ENCODE results near the gene SLC51B.
"Not testable (repeated sequence)": the region's sequence is repeated elsewhere in the genome, so short reads cannot be mapped to it uniquely, and the experiment has no call there.

The SLC51B gene

DNA sequence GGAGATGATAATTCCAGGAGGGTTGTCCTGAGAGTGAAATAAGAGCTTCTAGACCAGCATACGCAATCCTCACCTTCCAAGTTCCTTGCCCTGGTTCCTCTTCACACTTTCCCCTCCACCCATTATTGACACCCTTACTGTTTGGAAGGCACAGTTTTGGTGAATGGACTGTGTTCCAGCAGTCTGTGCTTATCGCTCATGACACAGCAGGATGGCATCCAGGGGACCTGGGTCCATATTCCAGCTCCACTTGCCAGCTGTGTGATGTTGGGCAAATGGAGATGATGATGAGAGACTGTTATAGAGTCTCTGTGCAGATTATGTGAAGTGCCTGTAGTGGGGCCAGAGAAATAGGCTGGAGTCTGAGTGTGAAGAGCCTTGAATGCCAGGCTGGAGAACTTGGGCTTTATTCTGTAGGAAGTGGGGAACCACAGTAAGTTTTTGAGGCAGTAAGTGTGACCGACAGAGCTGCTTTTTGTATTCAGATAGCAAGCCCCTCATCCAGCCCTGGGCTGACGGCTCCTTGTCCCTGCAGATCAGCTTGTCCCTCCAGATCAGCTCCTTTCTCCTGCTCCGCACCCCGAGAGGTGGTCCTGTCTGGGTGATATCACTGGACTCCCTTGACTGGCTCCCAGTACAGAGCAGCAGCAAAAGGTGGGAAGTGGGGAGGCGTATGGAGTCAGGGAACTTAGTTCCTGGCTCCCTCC lies 39.5 kb downstream of the SLC51B start:
- no peak for DNase-seq (ENCODE audit: low read depth in 2 of 2)

DNA sequence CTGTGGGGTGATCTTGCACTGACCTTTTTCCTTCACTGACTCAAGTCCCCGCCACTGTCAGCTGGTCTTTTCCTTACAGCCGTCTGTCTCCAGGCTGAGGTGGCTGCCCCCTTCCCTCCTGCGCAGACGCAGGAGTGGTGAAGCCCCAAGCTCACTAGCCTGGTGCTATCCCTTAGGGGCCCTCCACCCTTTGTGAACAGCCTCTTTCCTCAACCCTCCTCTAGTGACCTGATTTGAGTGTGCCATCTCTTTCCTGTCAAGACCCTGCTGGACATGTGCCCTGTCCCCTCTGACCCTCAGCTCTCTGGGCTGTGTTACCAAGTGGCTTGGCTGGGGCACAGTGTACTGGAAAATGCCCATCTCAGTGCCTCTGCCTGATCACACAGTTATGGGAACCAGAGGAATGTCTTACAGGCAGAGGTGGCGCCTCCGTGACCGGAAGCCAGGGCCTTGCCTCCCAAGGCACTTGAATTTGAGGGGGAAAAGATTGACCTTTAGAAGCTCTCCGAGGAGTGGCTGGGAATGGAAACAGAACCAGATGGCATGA lies 40.1 kb downstream of the SLC51B start:
- DNase-seq (ENCODE audit: low read depth in 2 of 2) = no peak

DNA sequence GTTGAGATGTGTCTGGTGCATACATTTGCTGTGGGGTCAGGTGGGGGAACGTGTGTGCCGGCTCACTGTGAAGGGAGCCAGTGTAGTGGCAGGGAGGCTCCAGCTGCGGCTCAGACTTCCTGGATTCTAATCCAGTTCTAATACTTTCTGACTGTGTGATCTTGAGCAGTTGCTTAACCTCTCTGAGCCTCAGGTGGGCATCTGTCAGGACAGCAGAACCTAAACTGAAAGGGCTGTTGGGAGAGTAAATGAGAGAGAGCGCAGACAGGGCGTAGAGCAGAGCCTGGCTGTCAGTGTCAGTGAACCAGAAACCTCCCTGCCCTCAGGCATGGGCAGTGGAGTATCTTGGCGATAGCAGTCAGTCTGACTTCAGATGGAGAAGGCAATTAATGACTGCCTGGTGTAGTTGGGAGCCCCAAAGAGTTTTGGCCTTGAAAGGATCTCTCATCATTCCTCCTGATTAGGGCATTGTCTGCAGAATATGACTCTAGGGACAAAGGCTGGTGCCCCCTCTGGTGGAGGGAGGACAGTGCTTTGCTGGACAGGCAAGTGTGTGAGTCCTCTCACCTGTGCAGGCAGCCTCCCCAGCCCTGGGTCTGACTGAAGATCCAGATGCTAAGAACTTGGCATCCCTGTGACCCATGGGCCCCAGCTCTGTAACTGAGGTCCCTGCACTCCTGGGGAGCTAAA lies 40.9 kb downstream of the SLC51B start:
- no peak for DNase-seq (ENCODE audit: low read depth in 2 of 2)

DNA sequence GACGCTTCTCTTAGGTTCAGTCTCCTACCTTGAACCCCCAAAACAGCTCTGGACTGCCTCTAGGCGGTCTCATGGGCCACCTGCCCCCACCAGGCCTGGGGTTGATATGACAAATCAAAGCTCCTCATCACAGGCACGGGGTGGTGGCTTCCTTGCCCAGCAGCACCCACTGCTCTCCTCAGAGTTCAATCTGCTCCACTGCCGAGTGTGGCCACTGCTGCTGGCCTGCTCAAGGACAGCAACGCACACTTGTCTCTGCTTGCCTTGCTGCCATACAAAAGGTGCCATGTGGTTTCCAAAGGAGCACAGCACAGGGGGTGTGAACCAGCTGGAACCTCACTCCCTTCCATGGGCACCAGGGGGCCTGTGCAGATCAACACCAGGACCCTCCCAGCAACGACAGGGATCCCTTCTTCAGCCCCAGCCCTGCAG lies 41.5 kb downstream of the SLC51B start:
- DNase-seq (ENCODE audit: low read depth in 2 of 2) = no peak

DNA sequence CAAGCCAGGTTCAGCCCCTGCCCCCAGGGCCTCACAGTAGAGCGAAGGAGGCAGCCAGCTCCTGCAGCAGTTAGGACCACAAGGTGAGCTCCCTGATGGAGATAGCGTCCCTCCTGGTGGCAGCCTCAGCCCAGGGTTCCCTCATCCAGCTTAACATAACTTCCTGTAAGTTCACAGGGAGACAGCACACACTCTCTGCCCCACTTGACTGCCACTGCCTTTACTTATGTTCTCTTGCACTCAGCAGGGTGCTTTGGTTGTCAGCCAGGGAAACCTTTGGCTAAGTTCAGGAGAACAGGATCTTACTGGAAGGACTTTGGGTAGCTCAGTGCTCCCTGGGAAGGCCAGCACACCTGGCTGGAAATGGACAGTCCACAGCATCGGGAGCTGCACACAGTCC lies 42.2 kb downstream of the SLC51B start:
- DNase-seq (ENCODE audit: low read depth in 2 of 2) = no peak

DNA sequence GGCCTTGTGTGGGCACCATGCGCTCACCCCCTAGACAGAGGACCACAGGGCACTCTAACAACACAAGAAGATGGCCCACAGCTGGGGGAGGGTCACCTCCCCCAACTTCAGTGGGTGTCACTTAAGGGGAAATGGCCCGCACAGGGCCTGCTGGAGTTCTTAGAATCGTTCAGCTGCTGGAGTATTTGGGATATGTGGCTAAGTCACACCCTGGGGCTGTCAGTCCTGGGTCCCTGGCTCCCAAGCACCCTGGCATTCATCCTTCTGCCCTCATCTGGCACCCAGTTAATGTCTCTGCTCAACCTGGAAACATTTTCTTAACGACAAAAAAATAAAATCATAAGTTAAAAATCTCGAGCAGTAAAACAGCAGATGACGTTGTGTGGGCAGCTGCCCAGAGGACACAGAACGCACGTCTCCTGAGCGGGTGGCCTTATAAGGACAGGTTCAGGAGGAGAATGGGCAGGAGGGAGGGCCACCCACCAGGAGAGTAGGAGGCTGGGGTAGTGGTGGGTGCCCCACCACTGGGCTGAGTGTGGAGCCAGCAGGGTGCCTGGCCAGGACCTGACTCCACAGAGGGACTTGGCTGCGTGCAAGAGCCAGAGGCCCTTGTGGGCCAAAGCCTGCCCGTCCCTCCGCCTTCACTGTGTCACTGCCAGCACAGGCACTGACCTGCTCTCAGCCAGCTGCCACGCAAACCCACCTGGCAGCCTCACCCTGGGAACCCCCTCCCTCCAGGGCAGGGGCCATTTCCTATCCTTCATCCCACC lies 42.9 kb downstream of the SLC51B start:
- no peak for DNase-seq (ENCODE audit: low read depth in 2 of 2)

DNA sequence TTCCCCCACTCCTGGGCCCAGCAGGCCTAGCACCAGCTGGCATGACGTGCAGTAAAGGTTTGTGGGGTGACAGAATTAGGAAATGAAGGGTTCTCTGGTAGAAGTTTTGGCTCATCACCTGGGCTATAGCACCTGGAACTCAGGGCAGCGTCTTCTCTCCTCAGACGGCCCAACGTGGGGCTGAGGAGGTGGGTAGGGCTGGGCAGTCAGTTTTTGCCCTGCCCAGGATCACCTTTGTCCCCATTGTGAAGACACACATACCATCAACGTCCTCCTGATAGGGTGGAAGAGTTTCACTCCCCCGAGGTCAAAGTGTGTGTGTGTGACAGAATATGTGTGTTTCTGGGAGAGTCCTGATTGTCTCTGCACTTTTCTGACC lies 43.4 kb downstream of the SLC51B start:
- DNase-seq (ENCODE audit: low read depth in 2 of 2) = no peak

DNA sequence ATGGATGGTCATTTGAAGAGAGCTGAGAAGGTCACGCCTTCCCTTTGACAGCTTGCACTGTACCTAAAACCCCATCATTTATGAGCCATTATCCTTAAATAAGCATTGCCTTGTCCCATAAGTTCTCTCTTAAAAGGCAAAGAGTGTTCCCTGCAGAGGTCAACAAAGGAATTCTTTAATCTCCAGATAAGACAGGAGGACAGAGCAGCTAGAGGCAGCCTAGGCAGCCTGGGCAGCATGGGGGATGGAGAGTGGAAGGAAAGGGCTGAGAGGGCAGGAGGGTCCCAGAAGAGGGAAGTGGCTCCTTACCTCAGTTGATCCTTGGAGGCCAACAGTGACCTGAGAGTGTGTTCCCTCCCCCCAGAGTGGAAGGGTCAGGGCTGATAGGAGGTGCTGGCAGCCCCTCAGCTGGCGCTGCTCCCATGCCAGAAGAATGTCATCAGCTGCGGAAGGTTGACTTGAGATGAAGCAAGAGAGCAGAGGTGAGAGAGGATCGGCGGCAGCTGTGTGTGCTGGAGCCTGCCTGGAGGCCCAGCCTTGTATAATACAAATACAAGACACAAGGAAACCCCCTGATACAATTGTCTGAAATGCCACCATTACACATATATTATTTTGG lies 44.1 kb downstream of the SLC51B start:
- DNase-seq (ENCODE audit: low read depth in 2 of 2) = no peak

DNA sequence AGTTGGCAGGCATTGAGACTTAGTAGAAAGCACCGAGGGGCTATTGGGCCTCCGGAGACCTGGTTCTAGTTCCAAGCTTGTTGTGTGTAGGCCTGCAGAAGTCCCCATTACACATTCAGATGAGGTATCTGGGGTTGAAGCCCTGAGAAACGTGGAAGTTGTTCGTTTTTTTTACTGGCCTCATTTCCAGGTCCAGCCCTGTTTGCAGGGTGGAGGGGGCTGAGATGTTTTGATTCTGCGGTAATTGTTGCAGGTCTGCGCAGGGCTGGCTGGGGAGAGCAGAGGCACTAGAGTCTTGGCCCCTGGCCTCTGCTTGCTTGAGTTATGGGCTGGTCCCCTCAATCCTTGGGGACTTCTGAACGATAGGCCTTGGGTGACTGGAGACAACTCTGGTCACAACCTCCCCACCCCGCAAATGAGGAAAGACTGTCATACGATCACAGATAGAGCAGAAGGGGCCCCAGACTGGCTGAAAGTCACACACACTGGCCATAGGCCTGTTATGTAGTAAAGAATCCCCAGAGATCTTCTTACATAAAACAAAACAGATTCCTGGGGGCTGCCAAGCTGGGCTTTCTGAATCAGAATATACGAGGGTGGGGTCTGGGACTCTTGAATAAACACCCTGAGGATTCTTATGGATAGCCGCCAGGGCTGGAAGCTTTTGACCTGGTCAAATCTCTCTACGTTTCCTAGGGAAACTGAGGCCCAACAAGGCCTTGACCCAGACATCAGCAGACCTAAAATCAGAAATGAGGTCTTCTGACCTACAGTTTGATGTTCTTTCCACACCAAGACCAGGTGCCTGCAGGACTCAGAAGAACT lies 47.0 kb downstream of the SLC51B start:
- DNase-seq (ENCODE audit: low read depth in 2 of 2) = no peak

DNA sequence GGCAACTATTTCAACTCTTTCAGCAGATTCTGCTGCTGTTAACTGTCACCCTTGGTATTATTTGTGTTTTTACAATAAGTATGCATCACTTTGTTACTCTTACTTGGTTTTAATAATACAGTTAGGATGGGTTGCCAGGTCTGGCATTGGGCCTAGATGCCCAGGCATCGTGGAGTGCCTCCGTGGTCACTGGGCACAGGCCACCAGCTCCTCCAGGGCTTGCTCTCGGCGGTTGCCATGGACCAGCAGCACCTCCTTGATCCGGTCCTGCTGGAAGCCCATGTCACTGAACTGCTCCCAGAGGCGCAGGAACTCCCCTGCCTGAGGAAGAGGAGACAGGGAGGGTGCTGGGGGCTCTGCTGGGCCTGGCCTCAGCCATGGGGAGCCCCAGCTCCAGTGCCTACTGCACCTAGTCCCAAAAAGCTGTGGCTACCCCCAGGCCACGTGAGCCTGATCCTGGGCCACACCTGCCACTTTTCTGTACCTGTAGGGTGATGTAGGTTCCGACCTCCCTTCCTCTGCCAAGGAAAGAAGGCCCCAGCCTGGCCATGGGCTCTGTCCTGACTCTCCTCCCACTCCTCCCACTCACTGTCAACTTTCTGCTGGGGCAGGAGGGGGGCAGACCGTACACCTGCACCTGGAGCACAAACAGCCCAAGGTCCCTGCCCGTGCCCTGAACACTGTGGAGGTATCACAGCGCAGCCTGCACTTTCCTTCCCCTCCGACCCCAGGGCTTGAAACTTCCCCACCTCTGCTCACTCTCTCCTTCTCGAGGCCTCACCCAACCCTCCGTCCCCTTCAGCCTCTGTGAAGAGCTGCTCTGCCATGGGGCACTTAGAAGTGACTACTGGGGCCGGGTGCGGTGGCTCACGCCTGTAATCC lies 48.0 kb downstream of the SLC51B start:
- DNase-seq (ENCODE audit: low read depth in 2 of 2) = no peak

DNA sequence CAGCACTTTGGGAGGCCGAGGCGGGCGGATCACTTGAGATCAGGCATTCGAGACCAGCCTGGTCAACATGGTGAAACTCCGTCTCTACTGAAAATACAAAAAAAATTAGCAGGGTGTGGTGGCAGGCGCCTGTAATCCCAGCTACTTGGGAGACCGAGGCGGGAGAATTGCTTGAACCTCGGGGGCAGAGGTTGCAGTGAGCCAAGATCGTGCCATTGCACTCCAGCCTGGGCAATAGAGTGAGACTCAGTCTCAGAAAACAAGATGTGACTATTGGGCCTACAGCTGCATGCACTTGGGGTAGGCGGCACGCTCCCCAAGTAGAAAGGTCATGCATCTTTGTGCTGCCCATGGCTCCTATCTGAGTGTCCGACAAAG lies 48.6 kb downstream of the SLC51B start:
- not testable (repeated sequence) for DNase-seq (ENCODE audit: low read depth in 2 of 2)

DNA sequence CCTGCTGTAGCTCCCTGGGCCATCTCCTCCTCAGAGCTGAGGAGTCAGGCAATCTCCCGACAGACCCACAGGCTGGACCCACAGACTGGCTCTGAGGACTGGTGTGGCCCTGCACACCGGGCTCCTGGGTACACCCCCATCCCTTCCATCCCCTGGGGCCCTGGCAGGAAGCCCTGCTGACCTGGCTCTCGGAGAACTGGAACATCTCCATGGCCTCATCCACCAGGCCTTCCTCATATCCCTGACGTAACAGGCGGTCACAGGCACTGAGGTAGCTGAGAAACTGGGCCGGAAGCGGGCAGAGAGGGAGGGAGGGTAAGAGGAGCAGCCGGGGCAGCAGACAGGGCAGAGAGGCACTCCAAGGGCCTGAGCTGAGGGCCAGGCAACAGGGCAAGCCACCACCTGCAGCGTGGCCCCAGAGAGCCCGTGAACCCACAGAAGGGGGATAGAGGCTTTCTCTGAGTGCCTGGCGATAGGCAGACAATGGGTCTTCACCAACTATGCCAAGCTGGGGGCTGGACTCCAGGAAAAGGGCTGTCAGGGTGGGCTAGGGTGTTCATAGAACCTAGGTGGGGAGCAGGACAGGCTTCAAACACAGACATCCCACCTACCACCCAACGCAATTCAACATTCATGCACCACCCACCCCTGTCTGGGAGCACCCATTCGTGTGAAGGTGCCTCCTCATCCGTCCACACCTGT lies 49.3 kb downstream of the SLC51B start:
- no peak for DNase-seq (ENCODE audit: low read depth in 2 of 2)

DNA sequence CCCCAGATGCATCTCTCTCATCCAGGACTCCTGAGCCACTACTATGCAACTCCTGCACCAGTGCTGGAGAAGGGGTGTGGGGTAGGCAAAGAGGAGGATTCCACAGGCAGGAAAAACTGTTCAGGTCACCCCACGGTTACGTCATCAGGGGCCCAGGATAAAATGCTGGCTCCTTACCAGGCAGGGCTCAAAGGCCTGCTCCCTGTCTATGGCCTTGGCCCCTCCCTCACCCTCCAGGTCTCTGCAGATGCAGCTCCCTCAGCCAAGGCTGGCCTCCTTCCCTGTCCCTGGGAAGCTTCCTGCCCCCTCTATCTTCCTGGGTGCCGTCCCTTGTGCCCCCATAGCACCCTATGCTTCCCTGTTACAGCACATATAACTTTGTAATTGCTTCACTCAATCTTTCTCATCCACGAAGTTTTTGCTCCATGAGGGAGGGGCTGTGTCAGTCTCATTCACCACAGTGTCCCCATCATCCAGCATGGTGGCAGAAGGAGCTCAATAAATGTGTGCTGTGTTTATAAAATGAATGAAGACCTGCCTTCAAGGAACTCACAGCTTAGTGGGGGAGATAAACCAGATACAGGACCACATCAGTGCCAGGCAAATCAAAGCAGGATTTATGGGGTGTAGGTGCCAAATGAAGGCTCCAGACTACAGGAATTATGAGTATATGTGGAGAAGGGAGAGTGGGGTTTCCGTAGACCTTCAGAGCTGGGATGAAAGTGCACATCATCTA lies 50.0 kb downstream of the SLC51B start:
- no peak for DNase-seq (ENCODE audit: low read depth in 2 of 2)

DNA sequence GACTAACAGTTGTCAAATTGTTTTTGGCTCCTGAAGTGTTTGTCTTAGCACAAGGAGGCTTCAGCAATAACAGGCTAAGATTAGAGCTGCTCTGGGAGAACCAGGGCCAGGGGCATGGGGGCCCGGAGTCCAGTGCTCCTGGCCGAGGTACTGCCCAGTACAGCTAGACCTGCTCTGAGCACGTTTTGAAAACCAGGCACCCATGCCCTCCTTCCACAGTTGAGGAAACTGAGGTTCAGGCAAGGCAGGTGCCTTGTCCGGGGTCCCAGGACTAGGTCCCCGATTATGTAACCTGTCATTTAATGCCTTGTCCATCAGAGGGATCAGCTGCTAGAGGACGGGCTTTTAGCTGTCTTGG lies 50.5 kb downstream of the SLC51B start:
- no peak for DNase-seq (ENCODE audit: low read depth in 2 of 2)

DNA sequence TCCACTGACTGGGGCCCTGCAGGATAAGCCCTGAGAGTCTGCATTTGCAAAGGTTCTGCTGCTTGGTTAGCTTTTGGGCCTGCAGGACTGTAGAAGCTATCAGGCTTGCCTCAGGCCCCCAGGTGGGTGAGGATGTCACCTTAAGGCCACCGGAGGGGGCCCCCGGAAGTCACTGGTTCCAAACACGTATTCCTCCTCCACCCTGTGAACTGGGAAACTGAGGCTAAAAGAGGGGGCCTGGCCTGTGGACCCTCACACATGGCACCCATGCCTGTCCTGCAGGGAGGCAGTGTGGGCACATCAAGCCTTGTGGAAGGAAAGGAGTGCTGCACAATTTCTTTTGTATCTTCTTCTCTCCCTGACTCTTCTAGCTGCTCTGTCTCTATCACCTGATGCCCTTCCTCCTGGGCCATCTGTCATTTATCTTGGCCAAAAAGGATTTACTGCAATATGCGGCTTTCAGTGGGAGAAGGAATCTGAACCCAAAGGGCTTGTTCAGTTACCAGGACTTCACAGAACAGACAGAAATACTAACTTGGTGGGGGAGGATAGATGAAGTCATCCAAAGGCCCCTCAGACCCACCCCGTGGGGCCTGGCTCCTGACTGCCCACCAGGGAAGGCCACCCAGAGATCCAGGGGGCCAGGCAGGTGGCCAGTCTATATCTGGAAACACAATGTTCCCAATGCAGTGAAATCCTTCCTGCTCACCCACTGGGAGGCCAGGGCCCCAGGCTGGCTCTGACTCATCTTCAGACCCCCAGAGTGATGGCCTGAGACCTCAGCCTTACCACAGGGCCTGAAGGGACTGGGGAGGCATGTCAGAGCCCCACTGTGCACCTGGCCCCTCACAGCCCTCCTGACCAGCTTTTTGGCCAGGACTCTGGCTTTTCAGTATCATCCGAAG lies 51.5 kb downstream of the SLC51B start:
- DNase-seq (ENCODE audit: low read depth in 2 of 2) = no peak

DNA sequence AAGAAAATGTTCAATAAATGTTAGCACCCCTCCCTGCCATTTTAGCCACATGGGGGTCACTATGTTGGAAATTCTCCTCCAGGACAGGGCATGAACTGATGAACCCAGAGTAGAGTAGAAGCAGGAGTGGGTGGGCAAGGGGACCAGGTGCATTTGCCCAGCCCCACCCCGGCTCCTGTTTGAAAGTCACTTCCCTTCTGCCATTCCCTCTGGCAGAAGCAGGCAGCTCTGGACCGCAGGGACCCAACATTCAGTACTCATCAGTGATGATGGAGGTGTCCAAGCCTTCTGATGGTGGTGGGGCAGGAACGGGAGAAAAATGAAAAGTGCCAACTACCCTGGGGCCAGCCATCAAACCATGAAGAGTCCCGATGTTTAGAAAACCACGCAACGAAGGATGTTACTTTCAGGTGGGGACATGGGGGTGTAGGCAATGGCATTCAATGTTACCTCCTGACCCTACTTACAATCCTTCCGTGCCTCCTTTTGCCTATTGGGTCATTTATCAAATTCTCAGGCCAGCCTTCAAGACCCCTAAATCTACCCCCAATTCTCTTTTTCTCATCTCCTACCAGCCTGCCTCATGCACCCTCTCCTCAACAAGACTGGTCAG lies 52.6 kb downstream of the SLC51B start:
- DNase-seq (ENCODE audit: low read depth in 2 of 2) = no peak

DNA sequence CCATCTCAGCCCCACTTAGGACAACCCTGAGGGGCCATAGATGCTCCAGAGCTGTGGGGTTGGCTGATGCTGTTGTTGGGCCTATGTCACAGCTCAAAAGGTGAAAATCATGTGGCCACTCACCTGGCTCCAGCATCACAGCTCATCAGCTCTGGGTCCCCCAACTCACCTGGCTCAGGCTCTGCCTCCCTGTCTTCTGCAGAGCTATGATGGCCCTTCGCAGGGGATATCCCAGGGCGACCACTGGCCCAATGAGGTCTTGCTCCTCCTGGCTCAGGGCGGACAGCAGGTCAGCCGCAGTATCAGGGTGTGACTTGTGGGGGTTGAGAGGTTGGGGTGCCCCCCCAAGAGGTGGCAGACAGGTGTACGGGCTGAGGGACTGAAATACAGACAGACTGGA lies 54.1 kb downstream of the SLC51B start:
- DNase-seq (ENCODE audit: low read depth in 2 of 2) = no peak

DNA sequence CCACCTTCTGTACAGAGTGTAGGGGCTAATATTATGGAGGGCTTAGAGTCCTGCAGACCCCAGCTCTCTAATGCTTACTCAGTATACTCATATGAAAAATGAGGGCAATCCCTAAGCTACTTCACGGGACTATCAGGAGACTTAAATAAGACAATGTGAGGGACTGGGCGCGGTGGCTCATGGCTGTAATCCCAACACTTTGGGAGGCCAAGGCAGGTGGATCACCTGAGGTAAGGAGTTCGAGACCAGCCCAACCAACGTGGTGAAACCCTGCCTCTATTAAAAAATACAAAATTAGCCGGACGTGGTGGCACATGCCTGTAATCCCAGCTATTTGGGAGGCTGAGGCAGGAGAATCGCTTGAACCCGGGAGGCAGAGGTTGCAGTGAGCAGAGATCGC lies 54.6 kb downstream of the SLC51B start:
- not testable (repeated sequence) for DNase-seq (ENCODE audit: low read depth in 2 of 2)
